Measurements from ENCODE around the gene KLHL42.

The KLHL42 gene

DNA sequence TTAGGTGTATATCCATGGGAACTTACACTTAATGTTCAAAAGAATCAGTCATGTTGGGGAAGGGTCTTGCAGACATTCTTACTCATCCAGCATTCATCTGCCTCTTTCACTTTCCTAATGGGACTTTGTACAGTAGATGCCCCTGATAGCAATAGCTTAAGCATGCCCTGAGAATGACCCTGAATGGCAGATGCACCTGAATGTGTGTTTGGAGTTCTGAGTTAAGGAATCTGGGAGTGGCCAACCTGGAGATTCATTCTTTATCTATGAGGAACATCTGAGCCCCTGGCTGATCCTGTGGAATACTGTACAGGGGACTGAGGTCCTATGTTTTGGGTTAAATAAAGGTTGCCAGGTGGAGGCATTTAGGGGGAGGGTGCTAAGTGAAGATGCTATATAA, 71.3 kb downstream of the KLHL42 start:
- TF ChIP-seq, protein P1, sequence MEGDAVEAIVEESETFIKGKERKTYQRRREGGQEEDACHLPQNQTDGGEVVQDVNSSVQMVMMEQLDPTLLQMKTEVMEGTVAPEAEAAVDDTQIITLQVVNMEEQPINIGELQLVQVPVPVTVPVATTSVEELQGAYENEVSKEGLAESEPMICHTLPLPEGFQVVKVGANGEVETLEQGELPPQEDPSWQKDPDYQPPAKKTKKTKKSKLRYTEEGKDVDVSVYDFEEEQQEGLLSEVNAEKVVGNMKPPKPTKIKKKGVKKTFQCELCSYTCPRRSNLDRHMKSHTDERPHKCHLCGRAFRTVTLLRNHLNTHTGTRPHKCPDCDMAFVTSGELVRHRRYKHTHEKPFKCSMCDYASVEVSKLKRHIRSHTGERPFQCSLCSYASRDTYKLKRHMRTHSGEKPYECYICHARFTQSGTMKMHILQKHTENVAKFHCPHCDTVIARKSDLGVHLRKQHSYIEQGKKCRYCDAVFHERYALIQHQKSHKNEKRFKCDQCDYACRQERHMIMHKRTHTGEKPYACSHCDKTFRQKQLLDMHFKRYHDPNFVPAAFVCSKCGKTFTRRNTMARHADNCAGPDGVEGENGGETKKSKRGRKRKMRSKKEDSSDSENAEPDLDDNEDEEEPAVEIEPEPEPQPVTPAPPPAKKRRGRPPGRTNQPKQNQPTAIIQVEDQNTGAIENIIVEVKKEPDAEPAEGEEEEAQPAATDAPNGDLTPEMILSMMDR (IDR thresholded peaks at IDR 0.05; ENCODE audit: low read depth, low read length, missing control alignments): no peak
- DNase-seq (ENCODE audit: low read depth): no peak
- no peak overlapping the region for H3K4me3 ChIP-seq (ENCODE audit: low read depth, low read length)

DNA sequence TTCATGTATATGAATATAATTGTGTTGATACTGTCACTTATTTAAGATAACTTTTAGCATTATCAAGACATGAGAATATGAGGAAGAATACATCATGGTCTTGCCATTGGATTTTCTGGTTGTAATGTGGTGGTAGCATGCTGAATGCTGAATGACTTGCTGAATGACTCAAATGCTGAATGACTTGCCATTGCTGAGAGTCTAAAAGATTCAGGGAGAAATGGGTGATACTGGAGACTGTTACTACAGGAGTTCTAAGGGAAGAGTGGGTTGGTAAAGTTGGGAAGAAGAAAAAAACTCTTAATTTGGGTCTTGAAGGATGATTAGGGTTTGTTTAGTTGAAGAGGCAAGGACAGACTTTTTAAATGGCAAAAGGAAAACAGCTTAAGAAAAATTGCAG, 72.1 kb downstream of the KLHL42 start:
- DNase-seq (ENCODE audit: low read depth): no peak
- TF ChIP-seq, protein P1 (IDR thresholded peaks at IDR 0.05; ENCODE audit: low read depth, low read length, missing control alignments): no peak
- H3K4me3 ChIP-seq (ENCODE audit: low read depth, low read length): no peak overlapping the region
